HEK293T (cell line): ENCODE measurements around the gene PTCHD4.
"Not testable (repeated sequence)": the region's sequence is repeated elsewhere in the genome, so short reads cannot be mapped to it uniquely, and the experiment has no call there.

Experiments used
- CTCF ChIA-PET: fragments of 350-600 bp; formaldehyde crosslinking; extraction: SDS; loops from one replicate; lab custom pipeline; 2021; ENCODE audit warnings: antibody characterized with exemption, inconsistent platforms; lab: Yijun Ruan, JAX
- POLR2A ChIA-PET: fragments of 350-600 bp; formaldehyde crosslinking; extraction: SDS; loops from one replicate; lab custom pipeline; 2020; ENCODE audit warnings: antibody characterized with exemption, inconsistent platforms; lab: Yijun Ruan, JAX
- DNase-seq: peaks from one replicate; pipeline ENCODE4 v3.0.0; 2012; ENCODE audit warnings: mixed read lengths; ENCODE audit errors: extremely low spot score
- ARNT ChIP-seq: fragments of 450-650 bp; IDR thresholded peaks from 2 replicates; pipeline ENCODE4 v1.6.1; 2017; ENCODE audit warnings: mild to moderate bottlenecking
- BHLHE40 ChIP-seq: fragments of 450-650 bp; IDR thresholded peaks from 2 replicates; pipeline ENCODE4 v1.6.1; 2016; ENCODE audit warnings: mild to moderate bottlenecking, moderate library complexity, borderline replicate concordance
- CTBP1 ChIP-seq: fragments of 450-650 bp; IDR thresholded peaks from 2 replicates; pipeline ENCODE4 v1.6.1; 2016; ENCODE audit warnings: borderline replicate concordance
- ELF4 ChIP-seq: fragments of 450-650 bp; IDR thresholded peaks from 2 replicates; pipeline ENCODE4 v1.6.1; 2017; ENCODE audit warnings: antibody characterized with exemption
- FOXA1 ChIP-seq: fragments of 450-650 bp; IDR thresholded peaks from 2 replicates; pipeline ENCODE4 v1.6.1; 2016; ENCODE audit warnings: mild to moderate bottlenecking
- FOXK2 ChIP-seq: fragments of 450-650 bp; IDR thresholded peaks from 2 replicates; pipeline ENCODE4 v1.6.1; 2016; ENCODE audit warnings: mild to moderate bottlenecking
- FOXM1 ChIP-seq: fragments of 450-650 bp; IDR thresholded peaks from 2 replicates; pipeline ENCODE4 v1.6.1; 2017; ENCODE audit warnings: mild to moderate bottlenecking, borderline replicate concordance
- HDGF ChIP-seq: fragments of 450-650 bp; IDR thresholded peaks from 2 replicates; pipeline ENCODE4 v1.6.1; 2017; ENCODE audit warnings: antibody characterized with exemption, borderline replicate concordance
- L3MBTL2 ChIP-seq: fragments of 450-650 bp; conservative IDR thresholded peaks from 2 replicates; pipeline ENCODE4 v1.6.1; 2016; ENCODE audit warnings: mild to moderate bottlenecking
- LEF1 ChIP-seq: fragments of 450-650 bp; IDR thresholded peaks from 2 replicates; pipeline ENCODE4 v1.6.1; 2017; ENCODE audit warnings: mild to moderate bottlenecking, borderline replicate concordance
- NFRKB ChIP-seq: fragments of 450-650 bp; IDR thresholded peaks from 2 replicates; pipeline ENCODE4 v1.6.1; 2016; ENCODE audit warnings: mild to moderate bottlenecking, moderate library complexity
- PKNOX1 ChIP-seq: fragments of 450-650 bp; IDR thresholded peaks from 2 replicates; pipeline ENCODE4 v1.6.1; 2016
- SP1 ChIP-seq: fragments of 450-650 bp; IDR thresholded peaks from 2 replicates; pipeline ENCODE4 v1.6.1; 2017
- SUZ12 ChIP-seq: fragments of 450-650 bp; IDR thresholded peaks from 2 replicates; pipeline ENCODE4 v1.6.1; 2016; ENCODE audit warnings: mild to moderate bottlenecking
- TARDBP ChIP-seq: fragments of 450-650 bp; IDR thresholded peaks from 2 replicates; pipeline ENCODE4 v1.6.1; 2016
- ZNF384 ChIP-seq: fragments of 450-650 bp; IDR thresholded peaks from 2 replicates; pipeline ENCODE4 v1.6.1; 2016

Gene PTCHD4

DNA sequence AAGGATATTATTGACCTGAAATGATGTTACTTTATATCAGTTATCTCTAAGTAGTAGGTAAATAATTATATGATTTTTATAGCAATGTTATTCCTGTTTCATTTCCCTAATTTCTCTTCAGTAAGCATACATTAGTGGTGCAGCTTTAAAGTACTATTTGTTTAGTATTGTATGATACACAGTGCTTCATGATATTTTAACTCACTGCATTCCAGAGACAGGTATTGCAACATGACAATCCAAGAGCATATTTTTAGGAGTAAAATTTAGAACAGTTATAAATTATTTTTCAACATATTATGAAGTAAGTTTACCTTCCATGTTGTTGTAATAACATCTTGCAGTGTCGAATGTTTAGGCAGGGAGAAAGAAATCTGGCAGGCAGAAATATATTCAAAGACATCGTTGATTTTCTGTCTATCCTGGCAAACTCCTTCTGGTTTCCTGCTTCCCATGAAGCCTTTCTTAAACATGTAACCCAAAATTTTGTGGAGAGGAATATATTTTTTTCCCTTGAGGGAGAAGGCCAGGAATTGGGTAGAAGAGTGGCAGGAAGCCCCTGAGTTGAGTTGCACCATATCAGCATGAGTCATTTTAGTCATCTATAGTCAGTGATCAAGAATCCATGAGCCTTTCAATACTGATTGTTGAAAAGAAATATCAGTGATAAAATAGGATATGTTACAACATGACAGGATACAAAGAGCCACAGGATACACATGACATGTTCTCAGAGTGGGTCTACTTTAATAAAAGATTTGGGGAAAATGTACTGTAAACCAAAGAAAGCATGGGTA, 29.0 kb upstream of the PTCHD4 start:
- TF ChIP-seq NFRKB (no peak), BHLHE40 (no peak), TARDBP (no peak), FOXM1 (no peak)
- ChIA-PET POLR2A (no interaction called here), CTCF (no interaction called here)
- no peak for DNase-seq

DNA sequence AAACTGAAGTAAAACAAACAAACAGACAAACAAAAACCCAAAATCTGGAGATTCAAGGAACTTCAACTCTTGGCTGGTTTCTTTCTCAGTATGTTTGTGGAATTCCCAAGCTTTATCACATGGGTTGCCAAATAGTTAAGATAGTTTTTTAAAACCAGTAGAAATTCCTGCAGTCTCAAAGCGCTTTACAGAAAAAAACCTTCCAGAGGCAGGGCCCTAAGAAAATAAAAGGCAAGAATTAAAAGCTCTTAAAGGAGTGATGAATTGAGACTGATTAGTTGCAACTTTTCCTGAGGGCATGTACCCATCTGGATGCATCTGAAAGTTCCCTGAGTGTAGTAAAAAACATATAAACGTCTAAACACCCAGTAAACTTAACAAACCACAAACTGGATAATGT, 25.9 kb upstream of the PTCHD4 start:
- ChIA-PET CTCF (interaction anchor here (0.6 kb wide), 1 partner anchor 490 kb away, joined by 3 read pairs; no protein-coding TSS in a partner anchor), POLR2A (no interaction called here)
- TF ChIP-seq FOXA1 (no peak), FOXK2 (no peak), ELF4 (no peak), L3MBTL2 (no peak), ZNF384 (no peak), ARNT (no peak), SUZ12 (no peak), LEF1 (no peak), CTBP1 (no peak), TARDBP (no peak), NFRKB (no peak)
- no peak for DNase-seq

GRCh38 chr6:48135323-48136084, 24.5 kb upstream of the PTCHD4 start:
- POLR2A ChIA-PET = no interaction called here
- CTCF ChIA-PET = no interaction called here
- no peak for DNase-seq
- no peak for TF ChIP-seq ELF4

- CTCF ChIA-PET = no interaction called here
- POLR2A ChIA-PET = no interaction called here
- TF ChIP-seq PKNOX1 (no peak), HDGF (no peak), SP1 (no peak), CTBP1 (no peak), SUZ12 (no peak), ZNF384 (no peak), NFRKB (no peak)
- DNase-seq = no peak
These were observed 23.2 kb upstream of the PTCHD4 start for GRCh38 chr6:48134246-48134645.

- CTCF ChIA-PET = no interaction called here
These were observed 12.6 kb upstream of the PTCHD4 start for GRCh38 chr6:48123601-48124000.

GRCh38 chr6:48121983-48122749, 11.2 kb upstream of the PTCHD4 start:
- CTCF ChIA-PET, DNase-seq, POLR2A ChIA-PET: not testable (repeated sequence)

More at GRCh38 chr6:48123601-48124000, 12.6 kb upstream of the PTCHD4 start:
- POLR2A ChIA-PET = no interaction called here
- DNase-seq = no peak
- TF ChIP-seq FOXA1 = no peak
- no peak for TF ChIP-seq SUZ12
- TF ChIP-seq TARDBP = no peak
- no peak for TF ChIP-seq HDGF
- no peak for TF ChIP-seq ARNT
- TF ChIP-seq SP1 = no peak
- no peak for TF ChIP-seq FOXK2
- TF ChIP-seq CTBP1 = no peak
- TF ChIP-seq NFRKB = no peak
- TF ChIP-seq PKNOX1 = no peak
- TF ChIP-seq FOXM1 = no peak
- TF ChIP-seq ELF4 = no peak
- TF ChIP-seq LEF1 = no peak
- TF ChIP-seq ZNF384 = no peak
- TF ChIP-seq BHLHE40 = no peak
- TF ChIP-seq L3MBTL2 = no peak
